SK-N-SH (cell line): ENCODE results near the gene CACNA2D3. TPM values are rescaled to one million over a fixed set of nuclear protein-coding genes. Genes with fewer than 3 reads are reported as not detected.

ENCODE experiments used
- CTCF ChIA-PET: fragments of 300-600, 350-600 bp; formaldehyde crosslinking; extraction: SDS; loops from one replicate; lab custom pipeline; 2021; lab: Yijun Ruan, JAX
- POLR2A ChIA-PET: fragments of 350-600 bp; sonication (Branson Sonifier 250); formaldehyde crosslinking; extraction: SDS; loops from one replicate; lab custom pipeline; 2020; ENCODE audit warnings: antibody characterized with exemption, inconsistent platforms; lab: Yijun Ruan, JAX
- DNase-seq: peaks from one replicate; pipeline ENCODE4 v3.0.0; 2012
- H2AFZ ChIP-seq: fragments of 200-600 bp; sonication (generic); 2 replicates; pipeline ENCODE4 v1.8.1; 2016; ENCODE audit warnings: antibody characterized with exemption, mild to moderate bottlenecking, low read depth
- H3F3A ChIP-seq: fragments of 200-600 bp; sonication (generic); replicated peaks from 2 replicates; pipeline ENCODE3; 2016; ENCODE audit warnings: antibody characterized with exemption, mild to moderate bottlenecking; ENCODE audit not compliant: insufficient read depth
- H3K27ac ChIP-seq, 2 experiments: fragments of 200-500 bp in 1 of 2; fragments of 200-600 bp in 1 of 2; sonication (Bioruptor generic) in 1 of 2; sonication (generic), shearing (Covaris generic) in 1 of 2; 2 replicates each; pipeline versions ENCODE4 v1.5.1 to v1.6.1; 2014 to 2016; ENCODE audit warnings: low read depth in 2 of 2, inconsistent platforms in 1 of 2, low read length in 1 of 2, mild to moderate bottlenecking in 1 of 2, mixed read lengths in 1 of 2
- H3K27me3 ChIP-seq: fragments of 200-600 bp; sonication (generic), shearing (Covaris generic); 2 replicates; pipeline ENCODE4 v1.6.1; 2016; ENCODE audit warnings: mixed run types; ENCODE audit not compliant: insufficient read depth
- H3K36me3 ChIP-seq, 2 experiments: fragments of 200-500 bp in 1 of 2; fragments of 200-600 bp in 1 of 2; sonication (Bioruptor generic) in 1 of 2; sonication (generic) in 1 of 2; replicated peaks in 1 of 2; 2 replicates each; pipeline versions ENCODE3 to v1.5.1; 2014 to 2016; ENCODE audit warnings: low read length in 1 of 2, mild to moderate bottlenecking in 1 of 2; ENCODE audit not compliant: insufficient read depth in 2 of 2, control insufficient read depth in 1 of 2
- H3K4me1 ChIP-seq, 2 experiments: fragments of 200-500 bp in 1 of 2; fragments of 200-600 bp in 1 of 2; sonication (Bioruptor generic) in 1 of 2; sonication (generic), shearing (Covaris generic) in 1 of 2; 2 replicates each; pipeline versions ENCODE4 v1.5.1 to v1.6.1; 2014 to 2016; ENCODE audit warnings: low read depth in 1 of 2, low read length in 1 of 2, mixed run types in 1 of 2; ENCODE audit not compliant: insufficient read depth in 2 of 2, control insufficient read depth in 1 of 2
- H3K4me2 ChIP-seq: fragments of 200-600 bp; sonication (generic), shearing (Covaris generic); 2 replicates; pipeline ENCODE4 v1.6.1; 2017; ENCODE audit warnings: mixed run types
- H3K4me3 ChIP-seq, 2 experiments: fragments of 200-500 bp in 1 of 2; fragments of 200-600 bp in 1 of 2; sonication (Bioruptor generic) in 1 of 2; sonication (generic), shearing (Covaris generic) in 1 of 2; 2 replicates each; pipeline versions ENCODE4 v1.5.1 to v1.8.1; 2014 to 2016; ENCODE audit warnings: low read depth in 2 of 2, inconsistent platforms in 1 of 2, low read length in 1 of 2, mild to moderate bottlenecking in 1 of 2, mixed read lengths in 1 of 2, moderate library complexity in 1 of 2
- H3K79me2 ChIP-seq: fragments of 200-600 bp; sonication (generic); 2 replicates; pipeline ENCODE4 v1.8.1; 2017; ENCODE audit warnings: mild to moderate bottlenecking; ENCODE audit not compliant: insufficient read depth
- H3K9ac ChIP-seq: fragments of 200-600 bp; sonication (generic); 2 replicates; pipeline ENCODE4 v1.6.1; 2017; ENCODE audit warnings: mixed run types
- H3K9me2 ChIP-seq: fragments of 200-600 bp; sonication (generic); 2 replicates; pipeline ENCODE4 v1.6.1; 2017; ENCODE audit warnings: mixed run types
- H3K9me3 ChIP-seq: fragments of 200-600 bp; sonication (generic); 2 replicates; pipeline ENCODE4 v1.6.1; 2017; ENCODE audit warnings: mixed run types, mild to moderate bottlenecking, moderate library complexity
- H4K20me1 ChIP-seq: fragments of 200-600 bp; sonication (generic); 2 replicates; pipeline ENCODE4 v1.6.1; 2017; ENCODE audit warnings: mild to moderate bottlenecking, mixed run types; ENCODE audit not compliant: insufficient read depth
- EP300 ChIP-seq, 2 experiments: IDR thresholded peaks; 2 replicates each; pipeline versions ENCODE4 v1.4.0 to v1.6.1; 2012; ENCODE audit warnings: borderline replicate concordance in 1 of 2, low read depth in 1 of 2, low read length in 1 of 2
- EZH2phosphoT487 ChIP-seq: fragments of 200-600 bp; sonication (generic); IDR thresholded peaks from 2 replicates; pipeline ENCODE4 v1.6.1; 2017; ENCODE audit warnings: low read depth, mixed run types, mild to moderate bottlenecking, antibody characterized with exemption, moderate library complexity, borderline replicate concordance
- FOXJ3 ChIP-seq: sonication (generic); formaldehyde crosslinking; IDR thresholded peaks from 2 replicates; pipeline ENCODE4 v1.5.1; 2020; ENCODE audit warnings: mild to moderate bottlenecking, missing genetic modification reagents
- FOXM1 ChIP-seq: IDR thresholded peaks from 2 replicates; pipeline ENCODE4 v1.4.0; 2012; ENCODE audit warnings: low read depth, mild to moderate bottlenecking
- GABPA ChIP-seq: IDR thresholded peaks from 2 replicates; pipeline ENCODE4 v1.4.0; 2012; ENCODE audit warnings: low read depth, mild to moderate bottlenecking
- MXI1 ChIP-seq: IDR thresholded peaks from 2 replicates; pipeline ENCODE4 v1.6.1; 2012; ENCODE audit warnings: mild to moderate bottlenecking, low read depth, low read length, improper control_type of control experiment
- RFX5 ChIP-seq: IDR thresholded peaks from 2 replicates; pipeline ENCODE4 v1.6.1; 2012; ENCODE audit warnings: mild to moderate bottlenecking, improper control_type of control experiment, low read length
- RXRA ChIP-seq: IDR thresholded peaks from 2 replicates; pipeline ENCODE4 v1.4.0; 2012; ENCODE audit warnings: low read depth, mild to moderate bottlenecking, borderline replicate concordance
- TAF1 ChIP-seq: IDR thresholded peaks from 2 replicates; pipeline ENCODE4 v1.6.1; 2012; ENCODE audit warnings: low read depth, mild to moderate bottlenecking, low read length, moderate library complexity, borderline replicate concordance
- TCF12 ChIP-seq: IDR thresholded peaks from 2 replicates; pipeline ENCODE4 v1.4.0; 2012
- YY1 ChIP-seq: IDR thresholded peaks from 2 replicates; pipeline ENCODE4 v1.4.0; 2012; ENCODE audit warnings: low read depth, mild to moderate bottlenecking
- WGBS: methylation state at CpG from one replicate; pipeline ENCODE4 v1.1.6; 2017; ENCODE audit warnings: low lambda C conversion rate; 5-methylcytosine and 5-hydroxymethylcytosine counted together
- polyA plus RNA-seq, 3 experiments: library from polyadenylated mRNA; depleted of rRNA; stranded (reverse); fragments of >200 nt; gene quantifications; 2 replicates each; pipeline ENCODE4 v1.2.3, GENCODE V29; 2012
- TF ChIP-seq, protein P1 (sequence below): fragments of 150-350 bp; IDR thresholded peaks from 2 replicates; pipeline ENCODE4 v1.6.1; 2016; ENCODE audit warnings: mild to moderate bottlenecking, low read depth, low read length
- TF ChIP-seq, protein P2 (sequence below): fragments of 200-600 bp; sonication (generic); IDR thresholded peaks from 2 replicates; pipeline ENCODE4 v1.6.1; 2017; ENCODE audit warnings: antibody characterized with exemption, mild to moderate bottlenecking, moderate library complexity
- TF ChIP-seq, protein P3 (sequence below): IDR thresholded peaks from 2 replicates; pipeline ENCODE4 v1.4.0; 2012; ENCODE audit warnings: low read depth
- TF ChIP-seq, protein P4 (sequence below): IDR thresholded peaks from 2 replicates; pipeline ENCODE4; 2012
- TF ChIP-seq, protein P5 (sequence below): IDR thresholded peaks from 2 replicates; pipeline ENCODE4 v1.6.1; 2012; ENCODE audit warnings: mild to moderate bottlenecking, low read depth, low read length, moderate library complexity

CACNA2D3 gene
- polyA plus RNA-seq, 1 of the 3 experiments (the other 2 are of a cell fraction): 0.15 TPM

DNA sequence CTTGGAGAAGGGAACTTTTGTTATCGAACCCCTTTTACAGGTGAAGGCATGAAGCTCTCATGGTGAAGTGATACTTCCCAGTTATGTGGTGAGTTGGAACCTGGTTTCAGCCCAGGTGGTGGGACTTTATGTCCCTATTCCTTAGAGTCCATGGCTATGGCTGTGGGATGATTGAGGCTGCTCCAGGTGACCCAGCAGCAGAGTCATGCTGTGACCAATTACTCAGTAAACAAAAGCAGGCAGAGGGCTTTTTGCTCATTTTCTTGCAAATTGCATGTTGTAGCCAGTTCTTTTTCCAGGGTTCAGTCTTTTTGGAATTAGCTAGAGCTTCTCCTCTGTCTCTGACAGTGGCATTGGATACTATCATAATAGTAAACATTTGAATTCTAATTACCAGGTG is 70.7 kb downstream of the CACNA2D3 start:
- no peak overlapping the region for H3K9ac ChIP-seq
- ChIA-PET POLR2A (no interaction called here), CTCF (interaction anchor here (1.4 kb wide), 1 partner anchor 46 kb away, joined by 3 read pairs; no protein-coding TSS in a partner anchor)
- TF ChIP-seq RXRA: no peak
- TF ChIP-seq, protein P1, sequence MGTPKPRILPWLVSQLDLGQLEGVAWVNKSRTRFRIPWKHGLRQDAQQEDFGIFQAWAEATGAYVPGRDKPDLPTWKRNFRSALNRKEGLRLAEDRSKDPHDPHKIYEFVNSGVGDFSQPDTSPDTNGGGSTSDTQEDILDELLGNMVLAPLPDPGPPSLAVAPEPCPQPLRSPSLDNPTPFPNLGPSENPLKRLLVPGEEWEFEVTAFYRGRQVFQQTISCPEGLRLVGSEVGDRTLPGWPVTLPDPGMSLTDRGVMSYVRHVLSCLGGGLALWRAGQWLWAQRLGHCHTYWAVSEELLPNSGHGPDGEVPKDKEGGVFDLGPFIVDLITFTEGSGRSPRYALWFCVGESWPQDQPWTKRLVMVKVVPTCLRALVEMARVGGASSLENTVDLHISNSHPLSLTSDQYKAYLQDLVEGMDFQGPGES: no peak
- no peak for TF ChIP-seq YY1
- TF ChIP-seq FOXM1: no peak
- TF ChIP-seq TAF1: no peak
- no peak for TF ChIP-seq GABPA
- TF ChIP-seq, protein P2, sequence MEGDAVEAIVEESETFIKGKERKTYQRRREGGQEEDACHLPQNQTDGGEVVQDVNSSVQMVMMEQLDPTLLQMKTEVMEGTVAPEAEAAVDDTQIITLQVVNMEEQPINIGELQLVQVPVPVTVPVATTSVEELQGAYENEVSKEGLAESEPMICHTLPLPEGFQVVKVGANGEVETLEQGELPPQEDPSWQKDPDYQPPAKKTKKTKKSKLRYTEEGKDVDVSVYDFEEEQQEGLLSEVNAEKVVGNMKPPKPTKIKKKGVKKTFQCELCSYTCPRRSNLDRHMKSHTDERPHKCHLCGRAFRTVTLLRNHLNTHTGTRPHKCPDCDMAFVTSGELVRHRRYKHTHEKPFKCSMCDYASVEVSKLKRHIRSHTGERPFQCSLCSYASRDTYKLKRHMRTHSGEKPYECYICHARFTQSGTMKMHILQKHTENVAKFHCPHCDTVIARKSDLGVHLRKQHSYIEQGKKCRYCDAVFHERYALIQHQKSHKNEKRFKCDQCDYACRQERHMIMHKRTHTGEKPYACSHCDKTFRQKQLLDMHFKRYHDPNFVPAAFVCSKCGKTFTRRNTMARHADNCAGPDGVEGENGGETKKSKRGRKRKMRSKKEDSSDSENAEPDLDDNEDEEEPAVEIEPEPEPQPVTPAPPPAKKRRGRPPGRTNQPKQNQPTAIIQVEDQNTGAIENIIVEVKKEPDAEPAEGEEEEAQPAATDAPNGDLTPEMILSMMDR: no peak
- no peak for TF ChIP-seq FOXJ3 (CRISPR knock-in tag)
- no peaks in the 10 kb centered on the region for H3K9me3 ChIP-seq
- H3K9me2 ChIP-seq: no peaks in the 10 kb centered on the region
- H3F3A ChIP-seq: no peaks in the 10 kb centered on the region
- H3K4me2 ChIP-seq: no peak overlapping the region
- no peaks in the 10 kb centered on the region for H3K4me1 ChIP-seq
- H2AFZ ChIP-seq: no peak overlapping the region
- no peak overlapping the region for H3K4me3 ChIP-seq
- WGBS: 60% methylated on average over 1 of the region's 1 CpG
- H3K27me3 ChIP-seq: no peaks in the 10 kb centered on the region
- no peak for DNase-seq
- no peaks in the 10 kb centered on the region for H3K79me2 ChIP-seq
- H3K36me3 ChIP-seq: no peaks in the 10 kb centered on the region
- no peak overlapping the region for H3K27ac ChIP-seq
- no peaks in the 10 kb centered on the region for H4K20me1 ChIP-seq

DNA sequence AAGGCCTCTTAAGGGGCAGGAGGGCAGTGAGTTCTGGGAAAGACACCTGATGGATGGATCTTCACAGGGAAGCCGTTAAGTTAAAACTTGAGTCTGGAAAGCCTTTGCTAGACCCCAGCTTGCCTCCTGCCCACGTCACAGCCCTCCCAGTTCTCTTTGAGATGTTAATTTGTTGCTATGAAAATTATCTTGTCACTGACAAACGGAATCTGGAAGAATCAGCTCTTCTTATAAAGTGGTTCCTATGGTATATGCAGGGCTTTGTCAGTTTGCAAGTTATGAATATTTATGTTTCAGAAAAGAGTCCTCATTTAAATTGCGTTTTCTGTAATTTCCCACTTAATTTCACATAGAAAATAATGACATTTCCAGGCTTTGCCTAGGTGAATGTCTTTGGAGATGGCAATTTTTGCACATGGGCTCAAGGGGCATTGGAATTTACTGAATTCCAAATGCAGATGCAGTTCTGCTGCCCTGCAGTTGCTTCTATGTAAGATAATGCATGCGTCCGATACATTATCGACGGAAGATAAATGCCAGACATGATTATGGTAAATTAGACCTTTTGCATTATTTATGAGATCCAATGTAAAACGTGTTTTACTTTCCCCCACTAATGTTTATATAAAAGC is 74.1 kb downstream of the CACNA2D3 start:
- POLR2A ChIA-PET: no interaction called here

More for the DNA sequence above, 74.1 kb downstream of the CACNA2D3 start:
- no peaks in the 10 kb centered on the region for H3K79me2 ChIP-seq
- CTCF ChIA-PET: interaction anchor here (0.7 to 1.4 kb wide), 2 partner anchors 70 to 256 kb away, joined by 3 read pairs; no protein-coding TSS in a partner anchor
- H3K27ac ChIP-seq: no peak overlapping the region
- no peak overlapping the region for H3K4me3 ChIP-seq
- H3F3A ChIP-seq: no peaks in the 10 kb centered on the region
- H3K9me3 ChIP-seq: no peaks in the 10 kb centered on the region
- TF ChIP-seq, protein P3, sequence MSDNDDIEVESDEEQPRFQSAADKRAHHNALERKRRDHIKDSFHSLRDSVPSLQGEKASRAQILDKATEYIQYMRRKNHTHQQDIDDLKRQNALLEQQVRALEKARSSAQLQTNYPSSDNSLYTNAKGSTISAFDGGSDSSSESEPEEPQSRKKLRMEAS: no peak
- TF ChIP-seq FOXJ3 (CRISPR knock-in tag) (no peak), EZH2phosphoT487 (no peak), RFX5 (no peak), MXI1 (no peak), TCF12 (no peak), EP300 (IDR thresholded peaks at IDR 0.05; ENCODE audit: borderline replicate concordance in 1 of 2, low read depth in 1 of 2, low read length in 1 of 2) (no peak), YY1 (no peak), FOXM1 (no peak)
- TF ChIP-seq, protein P4, sequence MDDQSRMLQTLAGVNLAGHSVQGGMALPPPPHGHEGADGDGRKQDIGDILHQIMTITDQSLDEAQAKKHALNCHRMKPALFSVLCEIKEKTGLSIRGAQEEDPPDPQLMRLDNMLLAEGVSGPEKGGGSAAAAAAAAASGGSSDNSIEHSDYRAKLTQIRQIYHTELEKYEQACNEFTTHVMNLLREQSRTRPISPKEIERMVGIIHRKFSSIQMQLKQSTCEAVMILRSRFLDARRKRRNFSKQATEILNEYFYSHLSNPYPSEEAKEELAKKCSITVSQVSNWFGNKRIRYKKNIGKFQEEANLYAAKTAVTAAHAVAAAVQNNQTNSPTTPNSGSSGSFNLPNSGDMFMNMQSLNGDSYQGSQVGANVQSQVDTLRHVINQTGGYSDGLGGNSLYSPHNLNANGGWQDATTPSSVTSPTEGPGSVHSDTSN: no peak
- TF ChIP-seq, protein P1: no peak
- TF ChIP-seq, protein P5, sequence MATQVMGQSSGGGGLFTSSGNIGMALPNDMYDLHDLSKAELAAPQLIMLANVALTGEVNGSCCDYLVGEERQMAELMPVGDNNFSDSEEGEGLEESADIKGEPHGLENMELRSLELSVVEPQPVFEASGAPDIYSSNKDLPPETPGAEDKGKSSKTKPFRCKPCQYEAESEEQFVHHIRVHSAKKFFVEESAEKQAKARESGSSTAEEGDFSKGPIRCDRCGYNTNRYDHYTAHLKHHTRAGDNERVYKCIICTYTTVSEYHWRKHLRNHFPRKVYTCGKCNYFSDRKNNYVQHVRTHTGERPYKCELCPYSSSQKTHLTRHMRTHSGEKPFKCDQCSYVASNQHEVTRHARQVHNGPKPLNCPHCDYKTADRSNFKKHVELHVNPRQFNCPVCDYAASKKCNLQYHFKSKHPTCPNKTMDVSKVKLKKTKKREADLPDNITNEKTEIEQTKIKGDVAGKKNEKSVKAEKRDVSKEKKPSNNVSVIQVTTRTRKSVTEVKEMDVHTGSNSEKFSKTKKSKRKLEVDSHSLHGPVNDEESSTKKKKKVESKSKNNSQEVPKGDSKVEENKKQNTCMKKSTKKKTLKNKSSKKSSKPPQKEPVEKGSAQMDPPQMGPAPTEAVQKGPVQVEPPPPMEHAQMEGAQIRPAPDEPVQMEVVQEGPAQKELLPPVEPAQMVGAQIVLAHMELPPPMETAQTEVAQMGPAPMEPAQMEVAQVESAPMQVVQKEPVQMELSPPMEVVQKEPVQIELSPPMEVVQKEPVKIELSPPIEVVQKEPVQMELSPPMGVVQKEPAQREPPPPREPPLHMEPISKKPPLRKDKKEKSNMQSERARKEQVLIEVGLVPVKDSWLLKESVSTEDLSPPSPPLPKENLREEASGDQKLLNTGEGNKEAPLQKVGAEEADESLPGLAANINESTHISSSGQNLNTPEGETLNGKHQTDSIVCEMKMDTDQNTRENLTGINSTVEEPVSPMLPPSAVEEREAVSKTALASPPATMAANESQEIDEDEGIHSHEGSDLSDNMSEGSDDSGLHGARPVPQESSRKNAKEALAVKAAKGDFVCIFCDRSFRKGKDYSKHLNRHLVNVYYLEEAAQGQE: no peak
- H2AFZ ChIP-seq: no peak overlapping the region
- DNase-seq: no peak
- no peaks in the 10 kb centered on the region for H3K4me1 ChIP-seq
- no peak overlapping the region for H3K9ac ChIP-seq
- no peaks in the 10 kb centered on the region for H3K9me2 ChIP-seq
- 44% methylated on average over 9 of the region's 9 CpGs for WGBS
- H3K27me3 ChIP-seq: no peaks in the 10 kb centered on the region
- H4K20me1 ChIP-seq: no peaks in the 10 kb centered on the region
- no peaks in the 10 kb centered on the region for H3K36me3 ChIP-seq
- H3K4me2 ChIP-seq: no peak overlapping the region
